Fibroblast of lung (primary cell): ENCODE results near the gene MACROD2. TPM values are rescaled to one million over a fixed set of nuclear protein-coding genes. Genes with fewer than 3 reads are reported as not detected.

ENCODE experiments used
- DNase-seq, 2 donors: peaks; one replicate each; pipeline versions ENCODE4 v3.0.0 to v3.0.0-alpha.2; 2010; ENCODE audit warnings: low read depth in 2 of 2
- H2AFZ ChIP-seq: 2 replicates; pipeline ENCODE4 v1.5.1; 2012; ENCODE audit warnings: low read length, control low read depth, inconsistent platforms
- H3K27ac ChIP-seq: 2 replicates; pipeline ENCODE4 v1.5.1; 2011; ENCODE audit warnings: low read length, control low read depth; ENCODE audit not compliant: insufficient read depth
- H3K27me3 ChIP-seq: 2 replicates; pipeline ENCODE4 v1.5.1; 2011; ENCODE audit warnings: mild to moderate bottlenecking, low read length; ENCODE audit not compliant: control insufficient read depth, insufficient read depth
- H3K36me3 ChIP-seq: 2 replicates; pipeline ENCODE4 v1.5.1; 2011; ENCODE audit warnings: low read length; ENCODE audit not compliant: control insufficient read depth, insufficient read depth
- H3K4me1 ChIP-seq: 2 replicates; pipeline ENCODE4 v1.5.1; 2011; ENCODE audit warnings: low read length; ENCODE audit not compliant: control insufficient read depth, insufficient read depth; ENCODE audit errors: extremely low read depth
- H3K4me2 ChIP-seq: 2 replicates; pipeline ENCODE4 v1.5.1; 2011; ENCODE audit warnings: low read length, control low read depth; ENCODE audit not compliant: insufficient read depth; ENCODE audit errors: extremely low read depth
- H3K4me3 ChIP-seq, 4 experiments: fragments of 200-600 bp in 1 of 4; sonication (generic) in 1 of 4; replicated peaks in 1 of 4; 2 replicates each; pipeline ENCODE4 v1.5.1; 2011 to 2016; ENCODE audit warnings: low read length in 4 of 4, low read depth in 3 of 4, mild to moderate bottlenecking in 3 of 4, control low read depth in 2 of 4, inconsistent platforms in 1 of 4, mixed read lengths in 1 of 4; ENCODE audit not compliant: insufficient read depth in 1 of 4; ENCODE audit errors: control extremely low read depth in 1 of 4
- H3K79me2 ChIP-seq: 2 replicates; pipeline ENCODE4 v1.5.1; 2012; ENCODE audit warnings: mild to moderate bottlenecking, low read length, inconsistent platforms; ENCODE audit not compliant: control insufficient read depth, insufficient read depth
- H3K9ac ChIP-seq: 2 replicates; pipeline ENCODE4 v1.5.1; 2011; ENCODE audit warnings: mild to moderate bottlenecking, low read length, control low read depth; ENCODE audit not compliant: insufficient read depth
- H3K9me3 ChIP-seq: 2 replicates; pipeline ENCODE4 v1.5.1; 2012; ENCODE audit warnings: low read depth, low read length; ENCODE audit not compliant: control insufficient read depth, insufficient read depth
- H4K20me1 ChIP-seq: 2 replicates; pipeline ENCODE4 v1.5.1; 2011; ENCODE audit warnings: low read length; ENCODE audit not compliant: control insufficient read depth, insufficient read depth; ENCODE audit errors: extremely low read depth
- CTCF ChIP-seq, 2 donors: IDR thresholded peaks in 1 of 2; conservative IDR thresholded peaks in 1 of 2; 1 replicate in 1 of 2; 2 replicates in 1 of 2; pipeline ENCODE4 v1.5.1; 2011 to 2012; ENCODE audit warnings: low read length in 2 of 2, control low read depth in 1 of 2, inconsistent platforms in 1 of 2, low read depth in 1 of 2, mild to moderate bottlenecking in 1 of 2
- EZH2 ChIP-seq: IDR thresholded peaks from 2 replicates; pipeline ENCODE4 v1.5.1; 2012; ENCODE audit warnings: low read length, control low read depth, mild to moderate bottlenecking; ENCODE audit errors: missing control alignments
- polyA plus RNA-seq, 2 donors: library from polyadenylated mRNA; depleted of rRNA in 1 of 2; stranded (reverse) in 1 of 2; unstranded in 1 of 2; fragments of >200 nt; gene quantifications; 2 replicates each; pipeline ENCODE4 v1.2.1, GENCODE V29; 2011 to 2012; ENCODE audit warnings: missing spikeins in 1 of 2
- total RNA-seq: library from RNA; depleted of rRNA; stranded (reverse); fragments of >200 nt; gene quantifications from 2 replicates; pipeline ENCODE4 v1.2.1, GENCODE V29; 2014

MACROD2 gene
- total and polyA plus RNA-seq, 2 donors (not counting 1 experiment from before 2014, with no cell fraction given): 0.54 to 1.7 TPM

GRCh38 chr20:16018881-16019280 is 2023.6 kb downstream of the MACROD2 start:
- H3K36me3 ChIP-seq: no peaks in the 10 kb centered on the region
- H3K79me2 ChIP-seq: no peaks in the 10 kb centered on the region
- H3K27me3 ChIP-seq: no peaks in the 10 kb centered on the region
- no peaks in the 10 kb centered on the region for H4K20me1 ChIP-seq
- no peak overlapping the region for H3K27ac ChIP-seq
- no peak overlapping the region for H2AFZ ChIP-seq
- no peak overlapping the region for H3K9ac ChIP-seq
- H3K4me3 ChIP-seq: no peak overlapping the region
- no peak for DNase-seq
- H3K4me1 ChIP-seq: no peaks in the 10 kb centered on the region
- TF ChIP-seq EZH2 (no peak), CTCF (conservative IDR thresholded peaks at IDR 0.05 in 1 of 2, IDR thresholded peaks at IDR 0.05 in 1 of 2; ENCODE audit: low read depth in 1 of 2, low read length in 2 of 2) (no peak)
- H3K4me2 ChIP-seq: no peak overlapping the region
- no peaks in the 10 kb centered on the region for H3K9me3 ChIP-seq

- no peak for TF ChIP-seq CTCF (conservative IDR thresholded peaks at IDR 0.05 in 1 of 2, IDR thresholded peaks at IDR 0.05 in 1 of 2; ENCODE audit: low read depth in 1 of 2, low read length in 2 of 2)
- no peak for TF ChIP-seq EZH2
- Histone ChIP-seq H3K79me2 (no peaks in the 10 kb centered on the region), H4K20me1 (no peaks in the 10 kb centered on the region), H3K9ac (no peak overlapping the region), H3K4me1 (no peaks in the 10 kb centered on the region), H3K27me3 (no peaks in the 10 kb centered on the region), H3K36me3 (no peaks in the 10 kb centered on the region), H3K4me2 (no peak overlapping the region), H3K4me3 (no peak overlapping the region), H3K9me3 (no peaks in the 10 kb centered on the region), H2AFZ (no peak overlapping the region), H3K27ac (no peak overlapping the region)
- peak; percentile 2 to 56 for DNase-seq
These were observed 2025.7 kb downstream of the MACROD2 start for GRCh38 chr20:16020971-16021370.

GRCh38 chr20:16025084-16025483 is 2029.8 kb downstream of the MACROD2 start:
- Histone ChIP-seq H3K9me3 (no peaks in the 10 kb centered on the region), H3K4me3 (no peak overlapping the region), H3K36me3 (no peaks in the 10 kb centered on the region), H3K4me2 (no peak overlapping the region), H3K4me1 (no peaks in the 10 kb centered on the region), H3K27ac (no peak overlapping the region), H3K79me2 (no peaks in the 10 kb centered on the region), H2AFZ (no peak overlapping the region), H3K27me3 (no peaks in the 10 kb centered on the region), H3K9ac (no peak overlapping the region), H4K20me1 (no peaks in the 10 kb centered on the region)
- TF ChIP-seq EZH2: no peak
- TF ChIP-seq CTCF (conservative IDR thresholded peaks at IDR 0.05 in 1 of 2, IDR thresholded peaks at IDR 0.05 in 1 of 2; ENCODE audit: low read depth in 1 of 2, low read length in 2 of 2): no peak
- no peak for DNase-seq
